Fibroblast of skin of back (primary cell): ENCODE data around the gene MAPK12.

Experiments used
- DNase-seq: peaks from one replicate; pipeline ENCODE4 v3.0.0-alpha.2; 2013

MAPK12 gene

GRCh38 chr22:50299785-50300619, 38.5 kb upstream of the MAPK12 start:
- no peak for DNase-seq

- no peak for DNase-seq
These were observed 37.7 kb upstream of the MAPK12 start for GRCh38 chr22:50298937-50299784.

DNA sequence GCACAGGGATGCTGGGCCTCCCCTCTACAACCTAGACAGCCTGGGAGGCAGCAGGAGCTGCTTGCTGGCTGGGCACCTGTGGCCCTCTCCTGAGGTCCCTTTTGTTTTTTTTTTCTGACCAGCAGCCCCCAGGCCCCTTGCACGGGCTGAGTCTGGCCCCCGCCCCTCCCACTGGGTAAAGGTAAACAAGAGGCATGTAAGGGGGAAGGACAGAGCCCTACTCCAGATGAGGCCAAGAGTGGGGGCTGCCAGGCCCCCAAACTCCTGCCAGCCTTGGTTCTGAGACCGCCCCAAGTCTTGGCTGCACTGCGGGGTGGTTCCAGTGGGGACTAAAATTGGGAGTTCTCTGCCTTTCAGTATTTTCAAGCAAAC, 36.8 kb upstream of the MAPK12 start:
- no peak for DNase-seq

- no peak for DNase-seq
These were observed 36.2 kb upstream of the MAPK12 start for GRCh38 chr22:50297510-50298265.

- no peak for DNase-seq
These were observed 35.4 kb upstream of the MAPK12 start for GRCh38 chr22:50296658-50297490.

DNA sequence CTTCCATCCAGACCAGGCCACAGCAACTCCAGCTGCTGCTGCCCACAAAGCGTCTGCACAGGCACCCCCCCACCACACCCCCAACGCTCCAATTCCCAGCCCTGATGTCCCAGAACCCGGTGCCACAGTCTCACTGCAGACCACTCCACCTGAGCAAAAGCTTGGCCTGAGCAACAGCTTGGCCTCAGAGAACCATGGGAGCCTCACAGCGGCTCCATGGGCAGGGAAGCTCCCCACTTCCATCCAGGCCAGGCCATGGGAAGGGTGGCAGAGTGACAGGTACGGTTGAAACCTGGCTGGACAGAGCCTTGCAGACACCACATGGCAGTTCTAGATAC, 32.8 kb upstream of the MAPK12 start:
- DNase-seq = no peak

GRCh38 chr22:50293441-50294318, 32.2 kb upstream of the MAPK12 start:
- peak; percentile 88 for DNase-seq

DNA sequence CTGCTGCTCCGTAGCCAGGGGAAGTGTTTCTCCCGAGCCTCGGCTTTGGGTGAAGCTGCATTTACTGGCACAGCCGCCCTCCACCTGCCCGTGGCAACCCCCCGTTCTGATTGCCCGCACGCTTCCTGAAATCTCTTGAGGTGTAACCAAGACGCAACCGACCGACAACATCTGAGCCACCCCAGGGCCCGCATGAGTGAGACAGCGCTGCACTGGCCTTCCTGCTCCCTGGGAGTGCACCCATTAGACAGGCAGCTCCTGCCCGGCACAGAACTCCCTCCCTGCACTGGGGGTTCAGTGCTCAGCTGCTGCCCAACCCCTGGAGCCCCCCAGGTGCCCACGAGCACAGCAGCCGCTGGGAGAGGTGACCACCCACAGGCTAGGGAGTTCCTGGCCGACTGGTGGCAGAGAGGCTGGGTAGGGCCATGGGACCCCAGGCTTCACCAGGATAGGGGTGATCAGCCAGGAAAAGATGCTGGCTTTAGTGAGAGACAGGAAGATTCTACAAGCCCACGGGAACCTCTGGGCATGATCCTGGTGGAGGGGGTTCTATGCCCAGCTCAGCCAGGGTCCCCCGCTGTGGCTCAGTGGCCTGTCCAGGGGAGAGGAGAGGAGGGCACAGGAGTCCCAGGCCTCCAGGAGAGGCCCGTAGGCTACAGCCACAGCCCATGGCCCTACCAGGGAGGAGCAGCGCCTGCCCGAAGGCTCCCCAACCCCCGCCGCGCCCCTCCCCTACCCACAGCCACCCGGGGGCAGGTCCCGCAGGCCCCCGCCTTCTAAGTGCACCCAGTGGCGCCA, 31.4 kb upstream of the MAPK12 start:
- no peak for DNase-seq

DNA sequence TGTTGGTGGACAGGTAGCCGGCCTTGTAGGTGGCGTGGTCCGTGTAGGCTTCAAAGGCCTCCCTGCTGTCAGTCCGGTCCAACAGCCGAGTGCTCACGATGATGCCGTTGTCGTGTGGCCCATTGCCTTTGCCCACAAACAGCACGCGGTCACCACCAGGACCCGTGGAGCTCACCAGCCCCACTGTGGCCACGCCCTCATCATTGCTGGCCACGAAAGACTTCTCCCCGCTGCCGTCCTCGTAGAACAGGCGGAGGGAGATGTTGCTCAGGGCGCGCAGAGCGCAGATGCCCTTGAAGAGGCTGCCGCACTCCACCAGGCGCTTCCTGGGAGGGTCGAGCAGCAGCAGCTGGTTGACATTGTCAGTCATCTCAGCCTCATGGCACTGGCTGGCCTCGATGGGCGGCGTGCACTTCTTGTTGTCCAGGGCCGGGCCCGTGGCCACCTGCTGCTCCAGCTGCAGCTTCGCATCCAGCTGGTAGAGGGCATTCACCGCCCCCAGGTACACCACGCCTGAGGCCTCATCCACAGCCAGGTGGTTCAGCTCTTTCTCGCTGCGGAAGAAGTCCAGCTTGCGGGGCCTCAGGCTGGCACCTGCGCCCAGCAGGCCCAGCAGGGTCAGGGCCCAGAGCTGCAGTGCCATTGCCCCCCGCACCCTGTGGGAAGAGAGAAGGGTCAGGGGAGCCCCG, 28.6 kb upstream of the MAPK12 start:
- DNase-seq = no peak

DNA sequence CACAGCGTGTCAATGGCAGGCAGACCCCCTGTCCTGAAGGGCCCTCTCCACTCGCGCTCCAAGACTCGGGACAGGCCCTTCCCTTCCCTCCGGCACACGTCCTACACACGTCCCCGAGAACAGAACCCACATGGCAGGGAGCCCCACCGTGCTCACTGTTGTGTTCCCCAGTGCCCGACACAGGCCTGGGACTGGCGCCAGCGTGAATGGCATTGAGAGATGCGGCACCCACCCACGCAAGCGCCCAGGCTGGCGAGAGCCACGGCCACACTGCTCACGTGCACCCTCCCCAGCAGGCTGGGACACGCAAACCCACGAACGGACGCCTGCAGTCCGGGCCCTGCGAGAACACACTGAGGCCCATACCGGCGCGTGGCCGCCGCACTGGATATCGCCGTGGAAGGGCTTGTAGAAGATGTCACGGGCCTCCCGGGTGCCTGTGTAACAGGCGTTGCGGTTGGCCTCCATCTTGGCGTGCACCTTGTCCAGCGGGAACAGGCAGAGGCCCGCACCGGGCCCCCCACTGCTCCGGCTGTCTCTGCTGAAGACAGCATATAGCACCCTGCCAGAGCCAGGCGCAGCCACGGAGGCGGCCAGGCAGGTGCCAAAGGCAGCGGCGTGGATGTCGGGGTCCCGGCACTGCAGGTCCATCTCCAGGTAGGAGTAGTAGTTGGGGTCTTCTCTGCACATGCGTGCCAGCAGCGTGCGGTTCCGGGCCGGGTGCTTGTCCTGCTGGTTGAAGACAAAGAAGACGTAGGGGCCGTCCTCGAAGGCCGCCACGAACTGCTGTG, 27.9 kb upstream of the MAPK12 start:
- DNase-seq = no peak

GRCh38 chr22:50287731-50288130, 26.2 kb upstream of the MAPK12 start:
- DNase-seq = no peak

DNA sequence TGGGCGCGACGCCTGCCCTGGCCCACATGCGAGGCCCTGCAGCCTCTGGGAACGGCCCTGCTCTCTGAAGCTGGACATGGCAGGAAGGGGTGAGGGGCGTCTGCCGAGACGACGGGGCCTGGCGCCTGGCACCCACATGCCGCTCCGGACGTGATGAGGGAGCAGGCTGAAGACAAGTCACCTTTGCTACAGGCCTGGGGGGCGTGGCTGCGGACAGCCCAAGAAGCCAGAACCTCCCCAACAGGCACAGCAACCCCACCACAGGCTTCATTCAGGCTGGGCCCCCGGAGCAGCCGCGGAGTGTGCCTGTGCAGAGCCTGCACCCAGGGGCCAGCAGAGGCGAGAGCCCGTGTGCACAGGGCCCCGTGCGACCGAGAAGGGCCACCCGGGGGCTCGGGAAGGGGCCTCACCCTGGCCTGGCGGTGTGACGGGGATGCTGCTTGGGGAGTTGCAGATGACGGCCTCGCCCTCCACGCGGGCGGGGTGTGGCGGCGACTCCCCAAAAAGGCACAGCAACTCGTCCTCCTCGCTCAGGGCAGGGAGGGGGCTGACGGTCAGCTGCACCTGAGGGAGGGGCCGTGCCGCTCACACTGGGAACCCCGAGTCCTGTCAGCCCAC, 25.3 kb upstream of the MAPK12 start:
- no peak for DNase-seq

GRCh38 chr22:50286275-50286674, 24.8 kb upstream of the MAPK12 start:
- no peak for DNase-seq

DNA sequence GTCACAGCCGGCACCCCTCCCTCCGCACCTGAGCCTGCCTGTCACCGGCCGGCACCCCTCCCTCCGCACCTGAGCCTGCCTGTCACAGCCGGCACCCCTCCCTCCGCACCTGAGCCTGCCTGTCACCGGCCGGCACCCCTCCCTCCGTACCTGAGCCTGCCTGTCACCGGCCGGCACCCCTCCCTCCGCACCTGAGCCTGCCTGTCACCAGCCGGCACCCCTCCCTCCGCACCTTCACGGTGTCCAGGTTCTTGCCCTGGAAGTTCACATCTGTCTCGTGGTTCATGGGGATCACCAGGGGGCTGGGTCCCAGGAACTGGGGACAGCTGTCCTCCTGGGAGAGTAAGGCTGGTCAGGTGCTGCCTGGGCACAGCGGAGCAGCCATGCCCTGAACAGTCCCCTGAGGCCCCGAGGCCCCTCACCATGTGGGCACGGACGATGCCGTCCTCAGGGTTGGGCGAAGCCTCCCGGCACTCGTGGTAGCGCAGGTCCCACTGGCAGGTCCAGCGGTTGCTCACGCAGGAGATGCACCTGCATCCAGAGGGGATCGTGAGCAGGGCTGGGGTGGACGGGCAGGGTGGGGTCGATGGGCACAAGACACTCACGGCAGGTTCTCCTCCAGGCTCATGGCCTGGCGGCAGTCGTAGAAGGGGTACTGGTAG, 24.2 kb upstream of the MAPK12 start:
- DNase-seq = no peak

DNA sequence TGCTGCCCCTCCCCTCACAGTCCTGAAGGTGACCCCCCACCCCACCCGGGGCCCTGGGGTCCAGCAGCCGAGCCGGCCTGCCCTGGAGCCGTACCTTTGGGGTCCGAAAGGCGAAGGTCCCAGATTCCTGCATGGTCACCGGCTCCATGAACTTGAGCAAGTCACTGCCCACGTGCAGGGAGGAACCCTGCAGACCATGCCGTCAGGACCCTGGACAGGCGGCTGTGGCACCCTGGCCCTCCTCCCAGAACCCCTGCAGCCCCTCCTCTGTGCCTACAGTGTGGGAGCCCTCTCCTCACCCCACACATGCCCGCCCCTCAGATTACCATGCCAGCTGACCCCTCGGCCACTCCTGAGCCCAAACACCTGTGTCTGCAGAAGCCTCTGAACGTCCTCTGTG, 23.0 kb upstream of the MAPK12 start:
- DNase-seq = no peak

- DNase-seq = no peak
These were observed 22.3 kb upstream of the MAPK12 start for GRCh38 chr22:50283821-50284220.

- DNase-seq = peak; percentile 82
These were observed 21.1 kb upstream of the MAPK12 start for GRCh38 chr22:50282361-50283155.
